ENCODE data around the gene TNFRSF14.

The TNFRSF14 gene

DNA sequence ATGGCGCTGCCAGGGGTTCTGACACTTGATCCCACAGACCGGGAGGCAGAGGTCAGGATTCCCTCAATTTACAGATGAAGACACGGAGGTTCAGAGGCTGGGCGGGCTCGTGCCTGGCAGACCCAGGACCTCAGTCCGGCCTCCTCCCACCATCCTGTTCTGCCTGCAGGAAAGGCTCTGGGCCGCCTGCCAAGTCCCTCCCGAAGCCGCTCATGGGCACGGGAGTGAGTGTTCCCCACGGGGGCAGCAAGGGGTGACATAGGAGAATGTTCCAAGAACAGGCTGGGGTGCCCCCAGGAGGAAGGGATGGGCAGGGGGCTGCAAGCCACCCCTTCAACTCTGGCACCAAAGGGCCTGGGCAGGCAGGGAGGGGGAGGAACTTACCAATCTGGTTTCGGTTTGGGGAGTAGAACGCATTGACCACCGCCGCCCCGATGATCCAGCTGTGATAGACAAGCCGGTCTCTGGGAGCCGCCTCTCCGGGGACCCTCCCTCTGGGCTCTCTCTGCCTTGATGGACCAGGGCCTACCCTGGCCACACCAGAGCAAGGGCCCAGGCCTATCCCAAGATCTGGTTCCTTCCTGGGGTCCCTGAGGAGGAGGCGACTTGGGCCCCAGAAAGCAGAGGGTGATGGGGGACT is 38.0 kb downstream of the TNFRSF14 start:
- H3K14ac ChIP-seq (ENCODE audit: low read length), result peak overlapping the region; percentile 38
- peak overlapping the region; percentile 53 for H2BK5ac ChIP-seq (ENCODE audit: low read length)
- no peak overlapping the region for H2BK15ac ChIP-seq (ENCODE audit: low read length)
- no peak overlapping the region for H4K91ac ChIP-seq (ENCODE audit: low read depth, low read length, poor library complexity)
- no peak overlapping the region for H3K9ac ChIP-seq (ENCODE audit: low read depth, low read length, poor library complexity)
- H3K4me1 ChIP-seq (ENCODE audit: control insufficient read depth in 2 of 2, insufficient read depth in 1 of 2, low read depth in 1 of 2, low read length in 2 of 2), result no peaks in the 10 kb centered on the region
- peak overlapping the region; percentile 72 for H2BK120ac ChIP-seq (ENCODE audit: low read depth, low read length)
- peak overlapping the region; percentile 58 for H2BK12ac ChIP-seq (ENCODE audit: low read length)
- WGBS, 2 donors (ENCODE audit: extremely low coverage in 2 of 2, insufficient read length in 2 of 2, insufficient replicate concordance in 1 of 2), result no CpG with 5 or more reads among the region's 20 CpGs
- no peak overlapping the region for H3K4me3 ChIP-seq (ENCODE audit: low read length in 2 of 2)
- no peak overlapping the region for H4K8ac ChIP-seq (ENCODE audit: low read depth, low read length)
- no peak overlapping the region for H3K27ac ChIP-seq (replicated peaks; ENCODE audit: low read length)
- H3K36me3 ChIP-seq (replicated peaks in 1 of 2; ENCODE audit: control insufficient read depth in 2 of 2, insufficient read depth in 2 of 2, low read length in 2 of 2), result peaks cover 6 to 7% of the 10 kb centered on the region in 2 donors
- H2AK5ac ChIP-seq (ENCODE audit: low read depth, low read length), result peak overlapping the region; percentile 84
- H3K27me3 ChIP-seq (ENCODE audit: control insufficient read depth in 3 of 3, insufficient read depth in 3 of 3, low read depth in 1 of 3, low read length in 3 of 3), result peaks cover 0 to 21% (median 0%) of the 10 kb centered on the region in 3 experiments
- peak overlapping the region; percentile 91 for H3K23ac ChIP-seq (ENCODE audit: low read depth, low read length, poor library complexity)
- peaks cover 3% of the 10 kb centered on the region for H3K79me1 ChIP-seq (ENCODE audit: low read depth, low read length)
- H3K4ac ChIP-seq (ENCODE audit: low read length), result no peak overlapping the region
- H3K18ac ChIP-seq (ENCODE audit: low read length), result no peak overlapping the region
- no peak overlapping the region for H3K4me2 ChIP-seq (ENCODE audit: insufficient read depth, low read length, poor library complexity, severe bottlenecking)
- H3K9me3 ChIP-seq (replicated peaks in 1 of 2; ENCODE audit: control insufficient read depth in 2 of 2, insufficient read depth in 1 of 2, low read depth in 1 of 2, low read length in 2 of 2), result peaks cover 0 to 14% of the 10 kb centered on the region in 2 donors
- H2AFZ ChIP-seq (ENCODE audit: low read length), result no peak overlapping the region
- DNase-seq (ENCODE audit: low spot score), result no peak

DNA sequence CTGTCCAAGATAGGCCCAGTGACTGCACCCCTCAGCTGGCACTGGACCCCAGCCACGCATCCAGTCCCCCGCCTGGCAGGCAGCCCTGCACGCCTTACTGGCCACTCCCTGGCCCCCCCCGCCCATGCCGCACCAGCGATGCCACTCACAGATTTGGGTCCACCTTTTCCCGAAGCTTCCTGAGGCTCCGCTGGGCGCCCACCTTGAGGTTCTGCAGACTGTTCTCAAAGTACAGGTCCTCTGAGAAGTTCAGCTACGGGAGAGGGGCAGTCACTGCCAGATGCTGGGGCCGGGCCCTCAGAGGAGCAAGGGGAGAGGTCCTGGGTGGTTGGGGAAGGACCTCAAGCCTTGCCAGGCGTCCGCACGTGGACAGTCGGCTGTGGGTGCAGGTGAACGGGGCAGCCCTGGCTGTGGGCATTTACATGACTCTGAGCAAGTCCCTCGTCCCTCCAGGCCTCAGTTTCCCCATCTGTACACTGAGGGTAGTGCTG is 38.5 kb downstream of the TNFRSF14 start:
- Histone ChIP-seq H2AFZ (ENCODE audit: low read length) (no peak overlapping the region), H3K79me1 (ENCODE audit: low read depth, low read length) (no peaks in the 10 kb centered on the region), H3K4me2 (ENCODE audit: insufficient read depth, low read length, poor library complexity, severe bottlenecking) (no peak overlapping the region), H3K9me3 (replicated peaks in 1 of 2; ENCODE audit: control insufficient read depth in 2 of 2, insufficient read depth in 1 of 2, low read depth in 1 of 2, low read length in 2 of 2) (peaks cover 0 to 11% of the 10 kb centered on the region in 2 donors), H2AK5ac (ENCODE audit: low read depth, low read length) (peak overlapping the region; percentile 84), H3K36me3 (replicated peaks in 1 of 2; ENCODE audit: control insufficient read depth in 2 of 2, insufficient read depth in 2 of 2, low read length in 2 of 2) (peaks cover 1 to 2% of the 10 kb centered on the region in 2 donors), H3K23ac (ENCODE audit: low read depth, low read length, poor library complexity) (peak overlapping the region; percentile 58), H3K4ac (ENCODE audit: low read length) (no peak overlapping the region), H3K4me3 (ENCODE audit: low read length in 2 of 2) (peak overlapping the region in 1 of 2 donors; percentile 38), H4K91ac (ENCODE audit: low read depth, low read length, poor library complexity) (no peak overlapping the region), H3K9ac (ENCODE audit: low read depth, low read length, poor library complexity) (no peak overlapping the region), H4K8ac (ENCODE audit: low read depth, low read length) (no peak overlapping the region), H2BK12ac (ENCODE audit: low read length) (peak overlapping the region; percentile 58), H3K4me1 (ENCODE audit: control insufficient read depth in 2 of 2, insufficient read depth in 1 of 2, low read depth in 1 of 2, low read length in 2 of 2) (no peaks in the 10 kb centered on the region), H3K14ac (ENCODE audit: low read length) (peak overlapping the region; percentile 38), H3K27ac (replicated peaks; ENCODE audit: low read length) (no peak overlapping the region), H3K27me3 (ENCODE audit: control insufficient read depth in 3 of 3, insufficient read depth in 3 of 3, low read depth in 1 of 3, low read length in 3 of 3) (peaks cover 0 to 21% (median 0%) of the 10 kb centered on the region in 3 experiments), H2BK15ac (ENCODE audit: low read length) (peak overlapping the region; percentile 91), H2BK120ac (ENCODE audit: low read depth, low read length) (peak overlapping the region; percentile 72), H2BK5ac (ENCODE audit: low read length) (peak overlapping the region; percentile 53), H3K18ac (ENCODE audit: low read length) (no peak overlapping the region)
- WGBS, 2 donors (ENCODE audit: extremely low coverage in 2 of 2, insufficient read length in 2 of 2, insufficient replicate concordance in 1 of 2), result no CpG with 5 or more reads among the region's 17 CpGs
- no peak for DNase-seq (ENCODE audit: low spot score)

DNA sequence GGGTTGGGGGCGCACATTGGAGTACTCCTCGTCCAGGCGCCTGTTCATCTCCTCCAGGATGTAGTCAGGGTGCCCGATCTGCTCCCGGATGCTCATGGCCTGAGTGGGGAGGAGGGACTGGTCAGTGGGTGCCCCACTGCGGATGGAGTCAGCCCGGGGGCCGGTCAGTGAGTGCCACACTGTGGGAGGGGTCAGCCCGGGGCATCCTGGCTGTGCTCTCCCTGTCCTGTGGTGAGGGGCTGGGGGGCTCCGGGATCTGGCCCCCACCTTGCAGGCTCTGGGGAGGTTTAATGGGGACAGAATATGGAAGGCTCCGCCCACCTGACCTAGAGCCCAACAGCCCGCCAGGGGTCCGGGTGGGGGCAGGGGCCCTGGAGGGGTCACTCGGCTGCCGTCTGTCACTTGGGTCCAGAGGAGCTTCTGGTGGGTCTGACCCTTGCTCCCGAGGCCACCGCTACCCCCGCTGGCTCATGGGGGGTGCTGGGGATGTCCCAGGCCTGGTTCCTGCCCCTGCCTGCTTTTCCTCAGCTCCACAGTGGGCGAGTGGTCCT is 39.2 kb downstream of the TNFRSF14 start:
- Histone ChIP-seq H4K8ac (ENCODE audit: low read depth, low read length) (no peak overlapping the region), H2BK15ac (ENCODE audit: low read length) (peak overlapping the region; percentile 91), H3K27ac (replicated peaks; ENCODE audit: low read length) (no peak overlapping the region), H3K4me2 (ENCODE audit: insufficient read depth, low read length, poor library complexity, severe bottlenecking) (no peak overlapping the region), H2AFZ (ENCODE audit: low read length) (no peak overlapping the region), H4K91ac (ENCODE audit: low read depth, low read length, poor library complexity) (no peak overlapping the region), H3K23ac (ENCODE audit: low read depth, low read length, poor library complexity) (peak overlapping the region; percentile 58), H3K79me1 (ENCODE audit: low read depth, low read length) (no peaks in the 10 kb centered on the region), H3K4ac (ENCODE audit: low read length) (no peak overlapping the region), H3K4me3 (ENCODE audit: low read length in 2 of 2) (no peak overlapping the region), H3K9ac (ENCODE audit: low read depth, low read length, poor library complexity) (no peak overlapping the region), H2BK5ac (ENCODE audit: low read length) (peak overlapping the region; percentile 39), H3K36me3 (replicated peaks in 1 of 2; ENCODE audit: control insufficient read depth in 2 of 2, insufficient read depth in 2 of 2, low read length in 2 of 2) (no peaks in the 10 kb centered on the region), H2AK5ac (ENCODE audit: low read depth, low read length) (peak overlapping the region; percentile 84), H3K9me3 (replicated peaks in 1 of 2; ENCODE audit: control insufficient read depth in 2 of 2, insufficient read depth in 1 of 2, low read depth in 1 of 2, low read length in 2 of 2) (peaks cover 0 to 11% of the 10 kb centered on the region in 2 donors), H2BK120ac (ENCODE audit: low read depth, low read length) (no peak overlapping the region), H3K18ac (ENCODE audit: low read length) (peak overlapping the region; percentile 64), H3K27me3 (ENCODE audit: control insufficient read depth in 3 of 3, insufficient read depth in 3 of 3, low read depth in 1 of 3, low read length in 3 of 3) (peaks cover 0 to 21% (median 0%) of the 10 kb centered on the region in 3 experiments), H3K14ac (ENCODE audit: low read length) (peak overlapping the region; percentile 56), H2BK12ac (ENCODE audit: low read length) (no peak overlapping the region), H3K4me1 (ENCODE audit: control insufficient read depth in 2 of 2, insufficient read depth in 1 of 2, low read depth in 1 of 2, low read length in 2 of 2) (no peaks in the 10 kb centered on the region)
- no CpG with 5 or more reads among the region's 19 CpGs for WGBS, 2 donors (ENCODE audit: extremely low coverage in 2 of 2, insufficient read length in 2 of 2, insufficient replicate concordance in 1 of 2)
- DNase-seq (ENCODE audit: low spot score), result no peak

DNA sequence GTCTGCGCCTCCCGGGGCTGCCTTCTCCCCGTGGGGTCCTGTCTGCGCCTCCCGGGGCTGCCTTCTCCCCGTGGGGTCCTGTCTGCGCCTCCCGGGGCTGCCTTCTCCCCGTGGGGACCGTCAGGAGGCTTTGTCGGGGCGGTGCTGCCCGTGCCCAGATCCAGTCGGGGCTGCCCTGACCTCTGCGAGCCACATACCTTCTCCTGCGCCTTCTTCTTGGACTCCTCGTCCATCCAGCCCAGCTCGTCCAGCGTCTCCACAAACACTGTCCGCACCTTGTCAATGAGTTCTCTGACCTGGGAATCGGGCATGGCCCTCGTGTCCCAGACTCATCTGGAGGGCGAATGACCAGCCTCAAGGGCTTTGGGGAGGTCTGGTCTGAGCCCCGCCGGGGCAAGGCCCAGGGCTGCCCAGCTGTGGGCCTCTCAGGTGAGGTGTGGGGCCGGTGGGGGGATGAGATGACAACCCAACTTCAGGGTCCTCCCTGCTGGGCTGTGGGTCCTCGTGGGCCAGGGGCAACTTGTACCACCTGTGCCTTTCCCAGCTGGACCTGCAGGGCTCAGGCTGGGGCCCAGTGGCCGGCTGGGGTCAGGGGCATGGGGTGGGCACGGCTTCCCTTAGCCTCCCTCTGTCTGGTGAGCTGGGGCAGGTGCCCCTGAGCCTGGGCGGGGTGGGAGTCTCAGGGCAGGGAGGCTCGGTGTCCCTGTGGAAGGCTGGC is 39.8 kb downstream of the TNFRSF14 start:
- no peak for DNase-seq (ENCODE audit: low spot score)
- no peaks in the 10 kb centered on the region for H3K79me1 ChIP-seq (ENCODE audit: low read depth, low read length)
- no peak overlapping the region for H2BK12ac ChIP-seq (ENCODE audit: low read length)
- H3K4ac ChIP-seq (ENCODE audit: low read length), result no peak overlapping the region
- peak overlapping the region; percentile 39 for H2BK5ac ChIP-seq (ENCODE audit: low read length)
- H2AFZ ChIP-seq (ENCODE audit: low read length), result no peak overlapping the region
- H3K9me3 ChIP-seq (replicated peaks in 1 of 2; ENCODE audit: control insufficient read depth in 2 of 2, insufficient read depth in 1 of 2, low read depth in 1 of 2, low read length in 2 of 2), result peaks cover 0 to 7% of the 10 kb centered on the region in 2 donors
- no peak overlapping the region for H3K4me3 ChIP-seq (ENCODE audit: low read length in 2 of 2)
- peak overlapping the region; percentile 31 for H2BK120ac ChIP-seq (ENCODE audit: low read depth, low read length)
- H2BK15ac ChIP-seq (ENCODE audit: low read length), result peak overlapping the region; percentile 37
- H3K23ac ChIP-seq (ENCODE audit: low read depth, low read length, poor library complexity), result no peak overlapping the region
- no peak overlapping the region for H4K91ac ChIP-seq (ENCODE audit: low read depth, low read length, poor library complexity)
- H3K27me3 ChIP-seq (ENCODE audit: control insufficient read depth in 3 of 3, insufficient read depth in 3 of 3, low read depth in 1 of 3, low read length in 3 of 3), result peaks cover 0 to 23% (median 0%) of the 10 kb centered on the region in 3 experiments
- H3K36me3 ChIP-seq (replicated peaks in 1 of 2; ENCODE audit: control insufficient read depth in 2 of 2, insufficient read depth in 2 of 2, low read length in 2 of 2), result no peaks in the 10 kb centered on the region
- peak overlapping the region; percentile 38 for H3K14ac ChIP-seq (ENCODE audit: low read length)
- no peaks in the 10 kb centered on the region for H3K4me1 ChIP-seq (ENCODE audit: control insufficient read depth in 2 of 2, insufficient read depth in 1 of 2, low read depth in 1 of 2, low read length in 2 of 2)
- H3K27ac ChIP-seq (replicated peaks; ENCODE audit: low read length), result no peak overlapping the region
- no peak overlapping the region for H4K8ac ChIP-seq (ENCODE audit: low read depth, low read length)
- WGBS, 2 donors (ENCODE audit: extremely low coverage in 2 of 2, insufficient read length in 2 of 2, insufficient replicate concordance in 1 of 2), result no CpG with 5 or more reads among the region's 31 CpGs
- peak overlapping the region; percentile 75 for H2AK5ac ChIP-seq (ENCODE audit: low read depth, low read length)
- no peak overlapping the region for H3K4me2 ChIP-seq (ENCODE audit: insufficient read depth, low read length, poor library complexity, severe bottlenecking)
- H3K18ac ChIP-seq (ENCODE audit: low read length), result peak overlapping the region; percentile 57
- no peak overlapping the region for H3K9ac ChIP-seq (ENCODE audit: low read depth, low read length, poor library complexity)

Measured in neuronal stem cell (in vitro differentiated cells).